ENCODE measurements around the gene CHAT. TPM values are rescaled to one million over a fixed set of nuclear protein-coding genes. Genes with fewer than 3 reads are reported as not detected.

Gene CHAT
- polyA plus RNA-seq, 1 donor (not counting 4 experiments of a cell fraction or from before 2014, with no cell fraction given): not detected

GRCh38 chr10:49595713-49596492 is 17.9 kb upstream of the CHAT start:
- FAIRE-seq: no peak

GRCh38 chr10:49596493-49596809 is 17.4 kb upstream of the CHAT start:
- no peak for DNase-seq (ENCODE audit: low read depth, low spot score)
- Histone ChIP-seq H3K9me1 (ENCODE audit: control insufficient read depth, extremely low read depth, insufficient read depth, low read length) (no peaks in the 10 kb centered on the region), H3K79me2 (ENCODE audit: control insufficient read depth, insufficient read depth, low read length) (no peaks in the 10 kb centered on the region), H4K20me1 (ENCODE audit: control insufficient read depth, extremely low read depth, insufficient read depth, low read length) (no peaks in the 10 kb centered on the region), H3K9ac (ENCODE audit: control insufficient read depth, extremely low read depth, insufficient read depth, low read length) (no peak overlapping the region), H3K4me1 (ENCODE audit: control insufficient read depth, extremely low read depth, insufficient read depth, low read length) (peaks cover 16% of the 10 kb centered on the region), H3K36me3 (ENCODE audit: control insufficient read depth in 2 of 2, extremely low read depth in 1 of 2, insufficient read depth in 2 of 2, low read length in 2 of 2) (no peaks in the 10 kb centered on the region), H3K4me3 (ENCODE audit: control insufficient read depth in 2 of 3, extremely low read depth in 1 of 3, insufficient read depth in 2 of 3, low read depth in 1 of 3, low read length in 3 of 3) (no peak overlapping the region), H3K27ac (ENCODE audit: control insufficient read depth, insufficient read depth, low read length) (no peak overlapping the region), H3K9me3 (ENCODE audit: control insufficient read depth, low read depth, low read length) (no peaks in the 10 kb centered on the region), H3K4me2 (ENCODE audit: control insufficient read depth, extremely low read depth, insufficient read depth, low read depth, low read length) (no peak overlapping the region), H3K27me3 (ENCODE audit: control insufficient read depth, extremely low read depth, insufficient read depth, low read length) (no peaks in the 10 kb centered on the region), H2AFZ (ENCODE audit: control insufficient read depth, low read length) (no peak overlapping the region)
- TF ChIP-seq CTCF (optimal IDR thresholded peaks at IDR 0.05 in 1 of 3, IDR thresholded peaks at IDR 0.05 in 1 of 3, conservative IDR thresholded peaks at IDR 0.05 in 1 of 3; ENCODE audit: extremely low read depth in 1 of 3, insufficient read depth in 2 of 3, low read length in 3 of 3) (no peak), EZH2 (IDR thresholded peaks at IDR 0.05; ENCODE audit: low read length) (no peak)
- no peak for FAIRE-seq
- dilution Hi-C loops (cut with MboI; ENCODE audit: extremely low pct_ligation_motif_present, low sequenced_read_pairs): no loop called here

More at GRCh38 chr10:49595713-49596492, 17.9 kb upstream of the CHAT start:
- no peaks in the 10 kb centered on the region for H3K79me2 ChIP-seq (ENCODE audit: control insufficient read depth, insufficient read depth, low read length)
- dilution Hi-C loops (cut with MboI; ENCODE audit: extremely low pct_ligation_motif_present, low sequenced_read_pairs): no loop called here
- H3K27me3 ChIP-seq (ENCODE audit: control insufficient read depth, extremely low read depth, insufficient read depth, low read length): no peaks in the 10 kb centered on the region
- H3K9me3 ChIP-seq (ENCODE audit: control insufficient read depth, low read depth, low read length): no peaks in the 10 kb centered on the region
- no peaks in the 10 kb centered on the region for H4K20me1 ChIP-seq (ENCODE audit: control insufficient read depth, extremely low read depth, insufficient read depth, low read length)
- no peak overlapping the region for H3K27ac ChIP-seq (ENCODE audit: control insufficient read depth, insufficient read depth, low read length)
- no peaks in the 10 kb centered on the region for H3K9me1 ChIP-seq (ENCODE audit: control insufficient read depth, extremely low read depth, insufficient read depth, low read length)
- DNase-seq (ENCODE audit: low read depth, low spot score): no peak
- no peaks in the 10 kb centered on the region for H3K36me3 ChIP-seq (ENCODE audit: control insufficient read depth in 2 of 2, extremely low read depth in 1 of 2, insufficient read depth in 2 of 2, low read length in 2 of 2)
- TF ChIP-seq CTCF (optimal IDR thresholded peaks at IDR 0.05 in 1 of 3, IDR thresholded peaks at IDR 0.05 in 1 of 3, conservative IDR thresholded peaks at IDR 0.05 in 1 of 3; ENCODE audit: extremely low read depth in 1 of 3, insufficient read depth in 2 of 3, low read length in 3 of 3) (no peak), EZH2 (IDR thresholded peaks at IDR 0.05; ENCODE audit: low read length) (no peak)
- H3K4me3 ChIP-seq (ENCODE audit: control insufficient read depth in 2 of 3, extremely low read depth in 1 of 3, insufficient read depth in 2 of 3, low read depth in 1 of 3, low read length in 3 of 3): no peak overlapping the region
- H3K4me2 ChIP-seq (ENCODE audit: control insufficient read depth, extremely low read depth, insufficient read depth, low read depth, low read length): no peak overlapping the region
- peaks cover 12% of the 10 kb centered on the region for H3K4me1 ChIP-seq (ENCODE audit: control insufficient read depth, extremely low read depth, insufficient read depth, low read length)
- H2AFZ ChIP-seq (ENCODE audit: control insufficient read depth, low read length): no peak overlapping the region
- H3K9ac ChIP-seq (ENCODE audit: control insufficient read depth, extremely low read depth, insufficient read depth, low read length): no peak overlapping the region
